ENCODE data around the gene RAB15.

RAB15 gene

GRCh38 chr14:65012353-65012752, 40.2 kb upstream of the RAB15 start:
- TF ChIP-seq REST (IDR thresholded peaks at IDR 0.05; ENCODE audit: insufficient read depth in 1 of 2, low read depth in 2 of 2, low read length in 2 of 2) (no peak), TAF1 (IDR thresholded peaks at IDR 0.05; ENCODE audit: borderline replicate concordance, insufficient read depth, low read length) (no peak)

- TF ChIP-seq SIN3A (IDR thresholded peaks at IDR 0.05; ENCODE audit: borderline replicate concordance, insufficient read depth, low read length) (no peak), FOXP2 (optimal IDR thresholded peaks at IDR 0.05; ENCODE audit: borderline replicate concordance, extremely low read depth, extremely low read length, insufficient read depth) (no peak), POLR2AphosphoS5 (IDR thresholded peaks at IDR 0.05; ENCODE audit: low read depth, low read length) (no peak), REST (IDR thresholded peaks at IDR 0.05; ENCODE audit: insufficient read depth in 1 of 2, low read depth in 2 of 2, low read length in 2 of 2) (no peak), TAF1 (IDR thresholded peaks at IDR 0.05; ENCODE audit: borderline replicate concordance, insufficient read depth, low read length) (no peak)
Observed at GRCh38 chr14:65011538-65011937, 39.4 kb upstream of the RAB15 start.

- no peak for TF ChIP-seq FOXP2 (optimal IDR thresholded peaks at IDR 0.05; ENCODE audit: borderline replicate concordance, extremely low read depth, extremely low read length, insufficient read depth)
- TF ChIP-seq TAF1 (IDR thresholded peaks at IDR 0.05; ENCODE audit: borderline replicate concordance, insufficient read depth, low read length) = no peak
- TF ChIP-seq REST (IDR thresholded peaks at IDR 0.05; ENCODE audit: insufficient read depth in 1 of 2, low read depth in 2 of 2, low read length in 2 of 2) = no peak
- TF ChIP-seq SIN3A (IDR thresholded peaks at IDR 0.05; ENCODE audit: borderline replicate concordance, insufficient read depth, low read length) = no peak
- no peak for TF ChIP-seq POLR2AphosphoS5 (IDR thresholded peaks at IDR 0.05; ENCODE audit: low read depth, low read length)
Observed at GRCh38 chr14:65010211-65010931, 38.2 kb upstream of the RAB15 start.

- TF ChIP-seq POLR2AphosphoS5 (IDR thresholded peaks at IDR 0.05; ENCODE audit: low read depth, low read length) = no peak
- TF ChIP-seq REST (IDR thresholded peaks at IDR 0.05; ENCODE audit: insufficient read depth in 1 of 2, low read depth in 2 of 2, low read length in 2 of 2) = no peak
- no peak for TF ChIP-seq SIN3A (IDR thresholded peaks at IDR 0.05; ENCODE audit: borderline replicate concordance, insufficient read depth, low read length)
- TF ChIP-seq FOXP2 (optimal IDR thresholded peaks at IDR 0.05; ENCODE audit: borderline replicate concordance, extremely low read depth, extremely low read length, insufficient read depth) = no peak
- no peak for TF ChIP-seq TAF1 (IDR thresholded peaks at IDR 0.05; ENCODE audit: borderline replicate concordance, insufficient read depth, low read length)
Observed at GRCh38 chr14:65007202-65007601, 35.1 kb upstream of the RAB15 start.

GRCh38 chr14:65006261-65006721, 34.2 kb upstream of the RAB15 start:
- TF ChIP-seq FOXP2 (optimal IDR thresholded peaks at IDR 0.05; ENCODE audit: borderline replicate concordance, extremely low read depth, extremely low read length, insufficient read depth) = no peak
- no peak for TF ChIP-seq TAF1 (IDR thresholded peaks at IDR 0.05; ENCODE audit: borderline replicate concordance, insufficient read depth, low read length)
- TF ChIP-seq POLR2AphosphoS5 (IDR thresholded peaks at IDR 0.05; ENCODE audit: low read depth, low read length) = no peak
- TF ChIP-seq REST (IDR thresholded peaks at IDR 0.05; ENCODE audit: insufficient read depth in 1 of 2, low read depth in 2 of 2, low read length in 2 of 2) = no peak
- TF ChIP-seq SIN3A (IDR thresholded peaks at IDR 0.05; ENCODE audit: borderline replicate concordance, insufficient read depth, low read length) = no peak
